Heart left ventricle (tissue), 13 donors: ENCODE data around the gene CXCL14.

Source experiments
- CTCF ChIP-seq, 12 donors: fragments of 200-600 bp; sonication (generic) in 4 of 12; IDR thresholded peaks; one replicate each; pipeline versions ENCODE4 v1.5.0 to v1.8.0; 2018 to 2022; ENCODE audit warnings: antibody characterized with exemption in 12 of 12, mild to moderate bottlenecking in 5 of 12
- POLR2A ChIP-seq, 2 donors: fragments of 450-650 bp; IDR thresholded peaks; one replicate each; pipeline ENCODE4 v1.6.1; 2017; ENCODE audit warnings: antibody characterized with exemption in 2 of 2, mild to moderate bottlenecking in 2 of 2, moderate library complexity in 2 of 2
- donor health status: ischemic (EF 13 %, LVEDD 7.1; RV severe dilation, severe dysfunction).
- donor health status: DM: no; HTN: yes; CAD: no.
- donor health status: DM: no; HTN: no; CAD: no.
- donor health status: ischemic (EF 25% LVEDD 6.9; RV normal size, moderate dysfunction).
- donor health status: ischemic (EF 25% LVEDD 5.7; RV mildly dilated, moderate dysfunction).
- donor health status: ischemic (EF 35%, LVEDD 5.7; RV mildly dilated, moderate dysfunction).
- donor health status: nonischemic (EF 11% LVEDD 7.7; RV severe dilation, severe dysfunction).
- donor health status: DM: yes; HTN: yes; CAD: no.
- donor health status: PGD.
- donor health status: ischemic (EF 29% LVEDD 5.4; RV normal size, mild dysfunction).
- donor health status: nonischemic (EF 23%, LVEDD 6.1; RV moderate dilation, normal function).

- TF ChIP-seq POLR2A (IDR thresholded peaks at IDR 0.05) (no peak), CTCF (IDR thresholded peaks at IDR 0.05) (no peak)
Observed at GRCh38 chr5:135571066-135571609, 7.7 kb downstream of the CXCL14 start.
